ENCODE data around the gene HOXA10. TPM values are rescaled to one million over a fixed set of nuclear protein-coding genes. Genes with fewer than 3 reads are reported as not detected.
A peak's percentile ranks its signal among the peaks of the same experiment; 100 is the strongest.

HOXA10 gene
- total and polyA plus RNA-seq, 7 donors, result 0.81 to 77.5 (median 25.6) TPM; not detected in 1

GRCh38 chr7:27185854-27186667 is 11.9 kb upstream of the HOXA10 start:
- ATAC-seq, result peak in 1 of 4 donors; percentile 5
- intact Hi-C loops (cut with DNase I), result no loop called here
- H3K9me3 ChIP-seq, result no peaks in the 10 kb centered on the region
- TF ChIP-seq CTCF (IDR thresholded peaks at IDR 0.05), result no peak
- H3K4me3 ChIP-seq, result no peak overlapping the region
- H3K36me3 ChIP-seq (ENCODE audit: insufficient read depth in 1 of 2, low read depth in 1 of 2), result no peaks in the 10 kb centered on the region
- H3K4me1 ChIP-seq, result peaks cover 25% of the 10 kb centered on the region
- no peak for DNase-seq
- no peak overlapping the region for H3K27ac ChIP-seq
- 59 to 78% (median 68%) methylated on average over 24 of the region's 24 CpGs for WGBS, 3 donors
- peaks cover 0 to 91% (median 23%) of the 10 kb centered on the region in 3 donors for H3K27me3 ChIP-seq (ENCODE audit: insufficient read depth in 3 of 3, low read length in 2 of 3)

GRCh38 chr7:27185013-27185853 is 11.1 kb upstream of the HOXA10 start, which contains the start of gene HOXA11:
Gene HOXA11 (minus strand): TSS chr7:27185232. CDS start chr7:27185144, 88 bp downstream.
- Histone ChIP-seq H3K9me3 (no peaks in the 10 kb centered on the region), H3K4me1 (peaks cover 25% of the 10 kb centered on the region), H3K27ac (no peak within 1 kb of the TSS), H3K4me3 (peak within 1 kb of the TSS; percentile 72), H3K27me3 (ENCODE audit: insufficient read depth in 3 of 3, low read length in 2 of 3) (peaks cover 0 to 84% (median 23%) of the 10 kb centered on the region in 3 donors), H3K36me3 (ENCODE audit: insufficient read depth in 1 of 2, low read depth in 1 of 2) (no peaks in the 10 kb centered on the region)
- ATAC-seq (peak in 3 of 4 donors; percentile 29 to 72 (median 54)), DNase-seq (no peak)
- WGBS, 3 donors, result 30 to 34% (median 32%) methylated on average over 39 to 43 of the region's 43 CpGs
- intact Hi-C loops (cut with DNase I), result no loop called here
- TF ChIP-seq CTCF (IDR thresholded peaks at IDR 0.05), result no peak

- H3K27me3 ChIP-seq (ENCODE audit: insufficient read depth in 3 of 3, low read length in 2 of 3), result peaks cover 0 to 80% (median 19%) of the 10 kb centered on the region in 3 donors
- peak in 3 of 4 donors; percentile 25 to 46 (median 35) for ATAC-seq
- H3K4me1 ChIP-seq, result peaks cover 27% of the 10 kb centered on the region
- no peaks in the 10 kb centered on the region for H3K36me3 ChIP-seq (ENCODE audit: insufficient read depth in 1 of 2, low read depth in 1 of 2)
- H3K4me3 ChIP-seq, result peak overlapping the region; percentile 72
- 1 to 2% (median 2%) methylated on average over 70 to 72 of the region's 72 CpGs for WGBS, 3 donors
- no peak overlapping the region for H3K27ac ChIP-seq
- no peak for TF ChIP-seq CTCF (IDR thresholded peaks at IDR 0.05)
- DNase-seq, result peak in 1 of 2 donors; percentile 67
- intact Hi-C loops (cut with DNase I), result no loop called here
- no peaks in the 10 kb centered on the region for H3K9me3 ChIP-seq
These were observed 10.4 kb upstream of the HOXA10 start for GRCh38 chr7:27184337-27185012.

- Histone ChIP-seq H3K36me3 (ENCODE audit: insufficient read depth in 1 of 2, low read depth in 1 of 2) (no peaks in the 10 kb centered on the region), H3K27me3 (ENCODE audit: insufficient read depth in 3 of 3, low read length in 2 of 3) (peaks cover 0 to 74% (median 17%) of the 10 kb centered on the region in 3 donors), H3K9me3 (no peaks in the 10 kb centered on the region), H3K4me1 (peaks cover 26% of the 10 kb centered on the region), H3K4me3 (peak overlapping the region; percentile 72), H3K27ac (no peak overlapping the region)
- no peak for TF ChIP-seq CTCF (IDR thresholded peaks at IDR 0.05)
- DNase-seq (no peak), ATAC-seq (no peak)
- intact Hi-C loops (cut with DNase I), result no loop called here
- 5 to 10% (median 9%) methylated on average over 30 of the region's 30 CpGs for WGBS, 3 donors
These were observed 9.7 kb upstream of the HOXA10 start for GRCh38 chr7:27183682-27184336.
